ENCODE results near the gene BBC3. TPM values are rescaled to one million over a fixed set of nuclear protein-coding genes. Genes with fewer than 3 reads are reported as not detected.

BBC3 gene
- total RNA-seq, 4 donors from 2014 or later = 2.8 to 6.1 (median 4.0) TPM; not detected in 1

GRCh38 chr19:47176627-47177090 is 54.3 kb downstream of the BBC3 start:
- no peak for TF ChIP-seq CTCF (IDR thresholded peaks at IDR 0.05; ENCODE audit: low read depth)

- TF ChIP-seq CTCF (IDR thresholded peaks at IDR 0.05; ENCODE audit: low read depth) = no peak
Measured at GRCh38 chr19:47176071-47176626, 54.9 kb downstream of the BBC3 start.

GRCh38 chr19:47172666-47173455 is 58.1 kb downstream of the BBC3 start:
- no peak for TF ChIP-seq CTCF (IDR thresholded peaks at IDR 0.05; ENCODE audit: low read depth)

Small RNA genes within 50 kb of the gene (small RNA-seq; reads per million reads assigned to genes)
- not detected for gene MIR3190

Other genes starting within 250 kb of the BBC3 start
- gene NPAS1, start 211.4 kb downstream of the BBC3 start, total RNA-seq = under 1 TPM in 1 of 4 donors, not detected in 3; 0.44 TPM
- 10 to 100 TPM; 25.2 to 42.7 (median 29.2) TPM for gene TMEM160, start 182.6 kb downstream of the BBC3 start, total RNA-seq
- 10 to 100 TPM; 11.9 to 26.9 (median 17.5) TPM for gene ZC3H4, start 117.4 kb downstream of the BBC3 start, total RNA-seq
- 10 to 100 TPM; 43.9 to 56.7 (median 51.4) TPM for gene SAE1, start 100.4 kb downstream of the BBC3 start, total RNA-seq
- gene CCDC9, start 25.3 kb upstream of the BBC3 start, total RNA-seq = 10 to 100 TPM in 2 of 4 donors, 1 to 10 TPM in 2; 6.4 to 23.2 (median 11.4) TPM
- 1 to 10 TPM; 1.6 to 8.4 (median 5.8) TPM for gene INAFM1, start 43.7 kb upstream of the BBC3 start, total RNA-seq
- gene C5AR1, start 78.7 kb upstream of the BBC3 start, total RNA-seq = 10 to 100 TPM in 3 of 4 donors, 1 to 10 TPM in 1; 8.5 to 90.8 (median 22.0) TPM
- 10 to 100 TPM in 2 of 4 donors, 1 to 10 TPM in 2; 1.3 to 27.9 (median 8.4) TPM for gene C5AR2, start 101.0 kb upstream of the BBC3 start, total RNA-seq
- gene DHX34, start 118.1 kb upstream of the BBC3 start, total RNA-seq = 1 to 10 TPM; 7.3 to 8.2 (median 8.1) TPM
- 10 to 100 TPM in 1 of 4 donors, 1 to 10 TPM in 3; 3.8 to 10.5 (median 6.0) TPM for gene MEIS3, start 188.3 kb upstream of the BBC3 start, total RNA-seq
- 1 to 10 TPM in 1 of 4 donors, under 1 TPM in 2, not detected in 1; 0.17 to 4.3 (median 0.22) TPM for gene SLC8A2, start 240.7 kb upstream of the BBC3 start, total RNA-seq

All from subcutaneous adipose tissue (tissue), 4 donors.